NCI-H2196 (cell line): ENCODE measurements around the gene ATG7.

Experiments
- DNase-seq: peaks from one replicate; lab custom pipeline; 2025; ENCODE audit not compliant: unreplicated experiment; lab: John Stamatoyannopoulos, UW

ATG7 gene

GRCh38 chr3:11350374-11350773, 78.2 kb downstream of the ATG7 start:
- DNase-seq, result no peak

DNA sequence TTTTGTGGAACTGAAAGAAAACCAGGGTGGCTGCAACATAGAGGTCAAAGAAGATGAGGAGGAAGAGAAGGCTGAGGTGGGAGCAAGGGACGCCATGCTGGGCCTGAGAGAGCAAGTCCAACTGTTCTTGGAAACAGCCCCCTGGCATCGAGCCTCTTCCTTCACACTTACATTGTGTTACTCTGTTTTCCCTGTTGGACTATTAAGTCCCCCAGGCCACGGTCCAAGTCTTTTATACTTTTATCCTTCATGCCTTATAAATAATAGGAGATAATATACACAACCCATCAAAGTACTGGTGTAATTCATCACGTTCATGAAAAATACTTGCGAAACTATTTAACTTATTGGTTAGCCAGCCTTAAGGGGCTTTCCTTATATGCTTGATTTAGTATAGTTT, 79.3 kb downstream of the ATG7 start:
- no peak for DNase-seq

- no peak for DNase-seq
Observed at GRCh38 chr3:11356269-11356668, 84.1 kb downstream of the ATG7 start.

GRCh38 chr3:11362600-11362999, 90.4 kb downstream of the ATG7 start:
- no peak for DNase-seq

DNA sequence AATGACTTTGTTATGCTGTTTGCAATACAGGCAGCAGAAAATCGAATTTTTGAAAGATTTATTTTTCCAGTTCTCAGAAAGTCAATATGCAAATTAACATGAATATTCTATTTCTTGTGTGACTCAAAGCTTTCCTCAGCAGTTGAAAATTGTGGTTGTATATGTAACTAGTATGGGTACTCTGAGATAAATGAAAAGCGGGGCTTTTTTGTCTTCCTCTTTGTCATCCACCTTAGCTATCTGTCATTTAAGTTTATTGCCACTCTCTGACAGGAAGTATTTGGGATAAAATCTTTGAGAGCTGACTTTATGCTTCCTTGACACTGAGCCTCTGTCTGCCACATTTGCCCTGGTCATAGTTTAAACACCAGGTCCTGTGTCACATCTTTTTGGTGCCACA, 91.5 kb downstream of the ATG7 start:
- DNase-seq, result no peak

GRCh38 chr3:11364181-11364580, 92.0 kb downstream of the ATG7 start:
- DNase-seq, result no peak

DNA sequence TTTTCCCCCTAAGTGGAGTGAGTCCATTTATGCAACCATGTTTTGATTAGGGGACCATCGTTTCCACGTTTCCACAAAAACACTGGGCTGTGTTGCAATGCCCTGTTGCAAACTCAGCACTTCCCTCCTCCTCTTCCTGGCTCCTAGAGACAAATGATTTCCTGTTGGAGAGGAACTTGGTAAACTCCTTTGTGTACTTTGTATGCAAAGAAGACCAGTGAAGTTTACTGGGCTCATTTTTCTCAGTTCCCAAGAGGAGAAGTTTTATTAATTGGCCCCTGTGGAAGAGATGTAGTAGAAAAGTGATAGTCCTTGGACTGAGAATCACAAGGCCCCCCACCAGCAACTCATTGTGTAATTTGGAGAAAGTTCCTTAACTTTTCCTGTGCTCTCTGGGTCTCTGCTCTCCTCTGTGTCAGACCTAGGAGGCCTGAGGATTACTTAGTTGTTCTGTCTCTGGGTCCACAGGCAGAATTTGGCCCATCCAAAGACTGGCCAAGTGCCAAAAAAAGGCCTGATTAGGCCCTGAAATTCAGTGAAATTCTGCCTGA, 95.0 kb downstream of the ATG7 start:
- DNase-seq, result no peak

DNA sequence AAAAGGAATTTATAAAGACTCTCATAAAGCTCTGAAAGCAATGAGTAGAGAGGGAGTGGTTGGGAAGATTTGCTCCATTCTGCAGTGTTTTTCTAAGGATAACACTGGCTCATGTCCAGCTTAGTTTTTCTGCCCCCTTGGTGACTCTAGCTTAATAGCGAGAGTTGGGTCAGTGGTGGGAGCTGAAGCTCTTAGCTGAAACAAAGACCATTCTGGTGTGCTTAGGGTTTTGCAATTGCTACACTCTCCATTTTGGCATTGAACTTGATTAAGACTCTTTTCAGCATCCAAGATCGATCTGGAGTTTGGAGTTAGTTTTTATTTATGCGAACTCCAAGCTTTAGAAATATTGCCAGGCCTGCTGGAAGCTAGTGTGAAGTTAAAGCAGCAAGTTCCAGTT, 98.0 kb downstream of the ATG7 start:
- no peak for DNase-seq

DNA sequence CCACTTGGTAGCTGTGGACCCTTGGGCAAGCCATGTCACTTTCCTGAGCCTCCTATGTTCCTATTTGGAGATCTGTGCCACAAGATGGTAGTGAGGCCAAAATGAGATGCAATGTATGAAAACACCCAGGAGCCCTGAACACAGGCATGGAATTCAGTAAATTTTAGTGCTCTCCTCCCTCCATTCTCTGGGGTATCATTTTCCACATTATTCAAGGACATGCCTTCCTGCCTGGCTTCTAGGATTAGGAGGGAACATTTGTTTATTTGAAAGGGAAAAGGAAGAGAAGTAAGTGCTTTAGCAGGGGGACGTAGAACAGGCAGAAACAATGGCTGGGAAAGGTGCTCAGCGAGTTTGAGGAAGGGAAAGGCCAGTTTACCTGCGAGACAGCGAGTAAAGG, 98.8 kb downstream of the ATG7 start:
- DNase-seq, result no peak

DNA sequence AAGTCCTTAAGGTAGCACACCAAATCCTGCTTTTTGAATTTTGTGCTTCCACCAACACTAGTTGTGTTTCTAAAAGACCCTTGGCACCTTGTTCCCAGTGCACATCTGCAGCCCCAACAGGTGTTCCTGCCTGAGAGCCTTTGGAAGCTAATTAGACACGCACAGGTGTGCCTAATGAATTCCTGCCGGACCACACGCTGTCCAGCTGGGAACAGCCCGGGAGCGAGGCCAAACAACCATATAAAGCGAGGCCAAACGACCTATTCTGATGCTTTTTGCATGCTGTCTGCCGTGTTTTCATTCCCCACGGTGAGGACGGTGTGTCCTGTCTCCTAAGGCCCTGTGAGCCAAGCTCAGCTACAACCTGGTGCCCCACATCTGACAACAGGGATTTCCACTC, 99.5 kb downstream of the ATG7 start:
- no peak for DNase-seq

DNA sequence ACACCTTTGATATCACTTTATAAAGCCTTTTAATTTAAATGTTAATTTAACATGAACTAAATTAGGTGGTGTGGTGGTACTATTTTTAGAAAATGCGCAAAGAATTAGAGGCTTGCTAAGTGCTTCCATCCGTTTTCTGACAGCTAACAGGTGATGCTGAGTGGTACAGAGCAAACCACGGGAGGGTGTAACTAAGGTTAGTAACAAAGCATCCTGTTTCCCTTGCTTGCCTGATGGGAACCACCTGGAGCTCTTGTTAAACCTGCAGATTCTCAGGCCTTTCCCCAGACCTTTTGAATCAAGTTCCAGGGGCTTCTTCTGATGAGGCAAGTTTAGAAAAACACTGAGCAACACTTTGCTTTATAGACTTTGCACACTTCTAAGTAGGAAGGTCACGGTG, 101.0 kb downstream of the ATG7 start:
- no peak for DNase-seq

DNA sequence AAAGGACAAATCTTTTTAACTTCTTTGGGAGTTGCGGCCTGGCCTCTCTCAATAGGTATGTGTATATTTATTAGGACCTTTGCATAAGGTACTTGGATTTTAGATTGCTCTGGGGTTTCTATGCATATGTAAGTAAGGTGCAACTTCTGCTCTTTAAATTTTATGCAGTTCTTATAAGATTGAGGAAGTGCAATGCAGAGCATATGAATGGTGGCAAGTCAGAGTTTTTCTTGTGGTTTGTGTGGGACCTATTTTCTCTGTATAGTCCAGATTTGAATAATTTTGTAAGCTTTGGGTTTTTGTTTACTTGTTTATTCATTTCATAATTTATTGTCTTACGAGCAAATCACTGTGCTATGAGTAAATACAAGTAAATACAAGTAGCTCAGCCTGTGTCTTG, 101.5 kb downstream of the ATG7 start:
- no peak for DNase-seq

DNA sequence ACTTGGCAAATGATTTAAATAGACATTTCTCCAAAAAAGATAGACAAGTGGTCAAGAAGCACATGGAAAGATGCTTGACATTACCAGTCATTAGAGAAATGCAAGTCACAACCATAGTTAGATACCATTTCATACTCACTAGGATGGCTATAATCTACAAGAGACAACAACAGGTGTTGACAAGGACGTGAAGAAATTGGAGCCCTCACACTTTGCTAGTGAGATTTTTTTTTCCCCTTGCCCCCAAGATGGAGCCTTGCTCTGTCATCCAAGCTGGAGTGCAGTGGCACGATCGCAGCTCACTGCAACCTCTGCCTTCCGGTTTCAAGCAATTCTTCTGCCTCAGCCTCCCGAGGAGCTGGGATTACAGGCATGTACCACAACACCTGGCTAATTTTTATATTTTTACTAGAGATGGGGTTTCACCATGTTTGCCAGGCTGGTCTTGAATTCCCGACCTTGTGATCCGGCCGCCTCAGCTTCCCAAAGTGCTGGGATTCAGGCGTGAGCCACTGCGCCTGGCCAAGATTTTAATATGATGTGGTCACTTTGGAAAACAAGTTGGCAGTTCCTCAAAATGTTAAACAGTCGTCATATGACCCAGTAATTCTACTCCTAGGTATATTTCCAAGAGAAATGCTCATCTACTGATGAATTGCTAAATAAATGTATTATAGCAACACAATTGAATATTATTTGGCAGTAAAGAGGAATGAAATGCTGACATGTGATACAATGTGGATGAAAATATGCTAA, 103.3 kb downstream of the ATG7 start:
- DNase-seq, result no peak

GRCh38 chr3:11377719-11378118, 105.5 kb downstream of the ATG7 start:
- no peak for DNase-seq

GRCh38 chr3:11379238-11379823, 107.1 kb downstream of the ATG7 start:
- peak; percentile 34 for DNase-seq

DNA sequence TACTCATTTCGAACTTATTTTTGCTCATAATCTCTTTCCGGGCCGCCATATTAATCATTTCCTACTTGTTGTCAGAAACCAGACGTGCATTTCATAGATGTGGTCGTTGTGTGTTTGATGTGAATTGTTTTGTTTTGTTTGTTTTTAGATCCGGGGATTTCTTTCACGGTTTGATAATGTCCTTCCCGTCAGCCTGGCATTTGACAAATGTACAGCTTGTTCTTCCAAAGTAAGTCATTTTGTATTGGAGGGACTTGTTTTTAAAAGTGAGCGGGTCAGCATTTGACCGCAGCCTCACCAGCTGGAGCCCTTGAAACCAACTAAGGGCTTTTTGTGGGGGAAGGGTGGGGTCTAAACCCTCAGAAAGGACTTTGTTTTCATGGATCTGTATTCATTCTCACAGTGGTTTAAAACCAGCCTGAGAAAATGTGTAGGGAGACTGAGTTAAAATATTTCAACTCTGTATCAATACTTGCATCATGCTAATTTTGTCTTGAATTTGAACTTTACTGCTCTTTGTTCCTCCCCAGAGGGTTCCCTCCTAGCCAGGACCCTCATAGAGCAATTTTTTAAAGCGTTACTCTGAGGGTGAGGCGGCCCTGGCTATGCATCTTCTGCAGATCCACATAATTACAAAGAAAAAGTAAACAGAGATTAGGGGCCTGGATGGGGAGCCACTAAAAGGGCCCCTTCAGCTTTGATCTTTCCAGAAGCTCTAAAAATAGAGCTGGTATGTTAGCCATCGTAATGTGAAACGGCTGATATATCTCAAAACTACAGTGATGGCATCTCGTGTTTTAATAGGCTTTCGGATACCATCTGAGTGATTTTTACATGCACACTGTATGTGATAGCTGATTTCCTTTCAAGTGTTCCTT, 107.9 kb downstream of the ATG7 start:
- DNase-seq, result no peak

DNA sequence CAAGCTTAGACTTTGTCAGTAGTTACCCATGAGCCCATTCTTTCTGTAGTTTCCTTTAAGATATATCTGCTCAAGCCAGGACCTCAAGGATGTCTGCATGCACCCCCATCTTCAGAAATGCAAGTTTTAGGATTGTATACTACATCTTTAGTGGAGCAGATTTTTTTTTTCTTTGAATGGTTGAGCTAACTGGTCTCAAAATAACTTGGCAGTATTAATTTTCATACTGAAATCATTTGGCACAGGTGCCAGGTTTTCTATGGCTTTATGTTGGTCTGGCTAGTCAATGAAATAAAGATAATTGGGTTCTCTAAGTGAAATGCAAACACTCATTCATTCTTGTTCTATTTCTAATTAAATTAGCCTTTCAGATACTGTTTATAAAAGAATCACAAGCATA, 108.9 kb downstream of the ATG7 start:
- peak; percentile 11 for DNase-seq

GRCh38 chr3:11381563-11381962, 109.4 kb downstream of the ATG7 start:
- DNase-seq, result peak; percentile 35

- no peak for DNase-seq
Observed at GRCh38 chr3:11382146-11382745, 110.0 kb downstream of the ATG7 start.

GRCh38 chr3:11384074-11384473, 111.9 kb downstream of the ATG7 start:
- DNase-seq, result no peak

DNA sequence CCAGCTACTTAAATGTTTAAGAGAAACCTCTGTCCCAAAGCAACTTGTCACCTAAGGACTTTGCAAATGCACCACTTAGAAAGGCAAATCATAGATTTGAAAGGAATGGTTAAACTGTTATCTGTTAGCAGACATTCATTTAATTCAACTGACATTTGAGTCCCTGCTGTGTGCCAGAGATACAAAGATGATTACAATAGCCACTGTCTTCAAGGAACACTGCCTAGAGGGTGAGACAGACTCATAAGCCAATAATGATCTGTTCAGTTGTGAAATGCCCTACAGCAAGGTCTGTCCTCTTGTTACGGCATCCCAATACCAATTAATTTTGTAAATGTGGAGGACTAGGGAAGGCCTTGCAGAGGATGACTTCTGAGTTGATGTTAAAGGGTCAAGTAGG, 113.1 kb downstream of the ATG7 start:
- no peak for DNase-seq
